ENCODE data around the gene VDR.

GRCh38 chr12:47878293-47878917, 26.4 kb downstream of the VDR start:
- no peak for TF ChIP-seq EZH2 (IDR thresholded peaks at IDR 0.05; ENCODE audit: borderline replicate concordance, insufficient read depth, low read depth, low read length, poor library complexity, severe bottlenecking)
- TF ChIP-seq, protein P1, sequence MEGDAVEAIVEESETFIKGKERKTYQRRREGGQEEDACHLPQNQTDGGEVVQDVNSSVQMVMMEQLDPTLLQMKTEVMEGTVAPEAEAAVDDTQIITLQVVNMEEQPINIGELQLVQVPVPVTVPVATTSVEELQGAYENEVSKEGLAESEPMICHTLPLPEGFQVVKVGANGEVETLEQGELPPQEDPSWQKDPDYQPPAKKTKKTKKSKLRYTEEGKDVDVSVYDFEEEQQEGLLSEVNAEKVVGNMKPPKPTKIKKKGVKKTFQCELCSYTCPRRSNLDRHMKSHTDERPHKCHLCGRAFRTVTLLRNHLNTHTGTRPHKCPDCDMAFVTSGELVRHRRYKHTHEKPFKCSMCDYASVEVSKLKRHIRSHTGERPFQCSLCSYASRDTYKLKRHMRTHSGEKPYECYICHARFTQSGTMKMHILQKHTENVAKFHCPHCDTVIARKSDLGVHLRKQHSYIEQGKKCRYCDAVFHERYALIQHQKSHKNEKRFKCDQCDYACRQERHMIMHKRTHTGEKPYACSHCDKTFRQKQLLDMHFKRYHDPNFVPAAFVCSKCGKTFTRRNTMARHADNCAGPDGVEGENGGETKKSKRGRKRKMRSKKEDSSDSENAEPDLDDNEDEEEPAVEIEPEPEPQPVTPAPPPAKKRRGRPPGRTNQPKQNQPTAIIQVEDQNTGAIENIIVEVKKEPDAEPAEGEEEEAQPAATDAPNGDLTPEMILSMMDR (IDR thresholded peaks at IDR 0.05) = no peak
